Right lobe of liver (tissue), 4 donors: ENCODE data around the gene MT1A.

Experiments
- POLR2A ChIP-seq: fragments of 450-650 bp; IDR thresholded peaks from one replicate; pipeline ENCODE4 v1.6.1; 2017; ENCODE audit warnings: antibody characterized with exemption, mild to moderate bottlenecking
- TF ChIP-seq, protein P1 (sequence below), 4 donors: fragments of 200-600 bp in 3 of 4; fragments of 450-650 bp in 1 of 4; IDR thresholded peaks; one replicate each; pipeline versions ENCODE4 v1.5.1 to v1.8.0; 2016 to 2022; ENCODE audit warnings: antibody characterized with exemption in 4 of 4, mild to moderate bottlenecking in 2 of 4
- donor health status: DM: no; HTN: no; CAD: no.
- donor health status: DM: no; HTN: no; CAD: no.
- donor health status: DM: no; HTN: yes; CAD: no.

DNA sequence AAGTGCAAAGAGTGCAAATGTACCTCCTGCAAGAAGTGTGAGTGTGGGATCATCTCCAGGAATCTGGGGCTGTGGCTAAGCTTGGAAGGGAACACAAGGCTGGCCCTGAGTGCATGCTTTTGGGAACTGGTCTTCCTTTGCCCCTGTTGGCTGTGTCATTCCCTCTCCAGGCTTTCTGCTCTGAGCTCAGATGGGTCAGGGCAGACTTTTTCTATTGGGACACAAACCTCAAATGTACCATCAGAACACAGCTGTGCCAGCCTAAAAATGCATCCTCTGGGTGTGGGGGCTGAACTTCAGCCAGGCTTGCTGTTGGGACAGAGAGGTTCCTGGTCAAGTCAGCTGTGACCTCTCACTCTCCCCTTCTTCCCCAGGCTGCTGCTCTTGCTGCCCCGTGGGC lies 14.1 kb downstream of the MT1A start:
- TF ChIP-seq, protein P1, sequence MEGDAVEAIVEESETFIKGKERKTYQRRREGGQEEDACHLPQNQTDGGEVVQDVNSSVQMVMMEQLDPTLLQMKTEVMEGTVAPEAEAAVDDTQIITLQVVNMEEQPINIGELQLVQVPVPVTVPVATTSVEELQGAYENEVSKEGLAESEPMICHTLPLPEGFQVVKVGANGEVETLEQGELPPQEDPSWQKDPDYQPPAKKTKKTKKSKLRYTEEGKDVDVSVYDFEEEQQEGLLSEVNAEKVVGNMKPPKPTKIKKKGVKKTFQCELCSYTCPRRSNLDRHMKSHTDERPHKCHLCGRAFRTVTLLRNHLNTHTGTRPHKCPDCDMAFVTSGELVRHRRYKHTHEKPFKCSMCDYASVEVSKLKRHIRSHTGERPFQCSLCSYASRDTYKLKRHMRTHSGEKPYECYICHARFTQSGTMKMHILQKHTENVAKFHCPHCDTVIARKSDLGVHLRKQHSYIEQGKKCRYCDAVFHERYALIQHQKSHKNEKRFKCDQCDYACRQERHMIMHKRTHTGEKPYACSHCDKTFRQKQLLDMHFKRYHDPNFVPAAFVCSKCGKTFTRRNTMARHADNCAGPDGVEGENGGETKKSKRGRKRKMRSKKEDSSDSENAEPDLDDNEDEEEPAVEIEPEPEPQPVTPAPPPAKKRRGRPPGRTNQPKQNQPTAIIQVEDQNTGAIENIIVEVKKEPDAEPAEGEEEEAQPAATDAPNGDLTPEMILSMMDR (IDR thresholded peaks at IDR 0.05): no peak
- no peak for TF ChIP-seq POLR2A
